Measurements from ENCODE around the gene CNTN5.
"Not testable (repeated sequence)": the region's sequence is repeated elsewhere in the genome, so short reads cannot be mapped to it uniquely, and the experiment has no call there.

Gene CNTN5

GRCh38 chr11:99803501-99803900 is 782.8 kb downstream of the CNTN5 start:
- DNase-seq: no peak

- DNase-seq: no peak
Observed at GRCh38 chr11:99812516-99812915, 791.8 kb downstream of the CNTN5 start.

GRCh38 chr11:99814021-99814420 is 793.3 kb downstream of the CNTN5 start:
- no peak for DNase-seq

- DNase-seq: no peak
Observed at GRCh38 chr11:99814738-99815137, 794.0 kb downstream of the CNTN5 start.

- DNase-seq: no peak
Observed at GRCh38 chr11:99818991-99819390, 798.2 kb downstream of the CNTN5 start.

GRCh38 chr11:99822846-99823565 is 802.3 kb downstream of the CNTN5 start:
- no peak for DNase-seq

- not testable (repeated sequence) for DNase-seq
Observed at GRCh38 chr11:99836739-99837138, 816.0 kb downstream of the CNTN5 start.

- no peak for DNase-seq
Observed at GRCh38 chr11:99841885-99842284, 821.1 kb downstream of the CNTN5 start.

- DNase-seq: no peak
Observed at GRCh38 chr11:99865951-99866350, 845.2 kb downstream of the CNTN5 start.

GRCh38 chr11:99881610-99882009 is 860.9 kb downstream of the CNTN5 start:
- no peak for DNase-seq

- DNase-seq: no peak
Observed at GRCh38 chr11:99884750-99885149, 864.0 kb downstream of the CNTN5 start.

- no peak for DNase-seq
Observed at GRCh38 chr11:99887481-99887880, 866.7 kb downstream of the CNTN5 start.

- no peak for DNase-seq
Observed at GRCh38 chr11:99893811-99894210, 873.1 kb downstream of the CNTN5 start.

GRCh38 chr11:99901175-99901574 is 880.4 kb downstream of the CNTN5 start:
- DNase-seq: no peak

- no peak for DNase-seq
Observed at GRCh38 chr11:99911116-99911515, 890.4 kb downstream of the CNTN5 start.

- DNase-seq: no peak
Observed at GRCh38 chr11:99916078-99916477, 895.3 kb downstream of the CNTN5 start.

- DNase-seq: no peak
Observed at GRCh38 chr11:99918761-99919160, 898.0 kb downstream of the CNTN5 start.

GRCh38 chr11:99920956-99921355 is 900.2 kb downstream of the CNTN5 start:
- DNase-seq: no peak

- DNase-seq: no peak
Observed at GRCh38 chr11:99925968-99926367, 905.2 kb downstream of the CNTN5 start.

GRCh38 chr11:99932684-99933083 is 911.9 kb downstream of the CNTN5 start:
- DNase-seq: no peak

GRCh38 chr11:99934008-99934407 is 913.3 kb downstream of the CNTN5 start:
- DNase-seq: no peak

- no peak for DNase-seq
Observed at GRCh38 chr11:99937330-99937729, 916.6 kb downstream of the CNTN5 start.

GRCh38 chr11:99952816-99953215 is 932.1 kb downstream of the CNTN5 start:
- no peak for DNase-seq

GRCh38 chr11:99960536-99960935 is 939.8 kb downstream of the CNTN5 start:
- DNase-seq: no peak

GRCh38 chr11:99968336-99968735 is 947.6 kb downstream of the CNTN5 start:
- no peak for DNase-seq

All from CD4-positive, alpha-beta T cell treated with Interleukin-4 for 1 hour (primary cell).